ENCODE results near the gene CD244.

GRCh38 chr1:160794376-160794775 is 68.3 kb downstream of the CD244 start:
- TF ChIP-seq POLR2A (IDR thresholded peaks at IDR 0.05) (no peak), CTCF (IDR thresholded peaks at IDR 0.05) (no peak)

Data from gastroesophageal sphincter (tissue), 3 donors.